ENCODE measurements around the gene ZNF862.

- TF ChIP-seq, protein P1, sequence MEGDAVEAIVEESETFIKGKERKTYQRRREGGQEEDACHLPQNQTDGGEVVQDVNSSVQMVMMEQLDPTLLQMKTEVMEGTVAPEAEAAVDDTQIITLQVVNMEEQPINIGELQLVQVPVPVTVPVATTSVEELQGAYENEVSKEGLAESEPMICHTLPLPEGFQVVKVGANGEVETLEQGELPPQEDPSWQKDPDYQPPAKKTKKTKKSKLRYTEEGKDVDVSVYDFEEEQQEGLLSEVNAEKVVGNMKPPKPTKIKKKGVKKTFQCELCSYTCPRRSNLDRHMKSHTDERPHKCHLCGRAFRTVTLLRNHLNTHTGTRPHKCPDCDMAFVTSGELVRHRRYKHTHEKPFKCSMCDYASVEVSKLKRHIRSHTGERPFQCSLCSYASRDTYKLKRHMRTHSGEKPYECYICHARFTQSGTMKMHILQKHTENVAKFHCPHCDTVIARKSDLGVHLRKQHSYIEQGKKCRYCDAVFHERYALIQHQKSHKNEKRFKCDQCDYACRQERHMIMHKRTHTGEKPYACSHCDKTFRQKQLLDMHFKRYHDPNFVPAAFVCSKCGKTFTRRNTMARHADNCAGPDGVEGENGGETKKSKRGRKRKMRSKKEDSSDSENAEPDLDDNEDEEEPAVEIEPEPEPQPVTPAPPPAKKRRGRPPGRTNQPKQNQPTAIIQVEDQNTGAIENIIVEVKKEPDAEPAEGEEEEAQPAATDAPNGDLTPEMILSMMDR (IDR thresholded peaks at IDR 0.05; ENCODE audit: low read depth, low read length), result no peak
- no peak for TF ChIP-seq POLR2A (IDR thresholded peaks at IDR 0.05; ENCODE audit: extremely low read depth, insufficient read length)
Observed at GRCh38 chr7:149803551-149804074, 34.6 kb upstream of the ZNF862 start.
